Measurements from ENCODE around the gene CPXM2. TPM values are rescaled to one million over a fixed set of nuclear protein-coding genes. Genes with fewer than 3 reads are reported as not detected.

The CPXM2 gene
- total RNA-seq, 2 experiments from 2014 or later = not detected

DNA sequence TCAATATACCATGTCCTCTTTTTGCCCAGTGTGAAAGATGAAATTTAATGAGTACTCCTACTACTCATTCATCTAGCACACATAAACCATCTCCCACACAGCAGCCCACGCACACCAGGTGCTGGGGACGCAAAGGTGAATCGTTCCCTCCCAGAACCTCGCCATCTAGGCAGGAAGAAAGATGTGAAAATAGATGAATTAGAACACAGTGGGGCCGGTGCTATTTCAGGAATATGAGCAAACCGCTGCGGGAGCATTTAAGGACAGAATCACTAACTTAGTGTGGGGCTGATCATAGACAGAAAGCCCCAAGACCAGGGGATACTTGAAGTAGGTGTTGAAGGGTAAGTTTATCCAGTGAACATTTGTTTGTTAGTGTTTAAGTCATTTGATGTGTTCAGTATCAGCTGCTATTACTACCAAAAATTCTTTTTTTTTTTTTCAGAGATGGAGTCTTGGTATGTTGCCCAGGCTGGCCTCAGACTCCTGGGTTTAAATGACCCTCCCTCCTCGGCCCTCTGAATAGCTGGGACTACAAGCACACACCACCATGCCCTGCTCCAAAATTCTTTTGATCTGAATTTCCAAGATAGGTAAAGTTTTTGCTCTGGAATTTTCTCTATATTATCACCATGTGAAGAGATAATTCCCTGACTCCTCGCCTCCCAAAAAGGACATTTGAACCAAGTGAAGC lies 48.8 kb downstream of the CPXM2 start:
- no peak overlapping the region for H3K4me3 Mint-ChIP-seq
- no peak overlapping the region for H3K27ac ChIP-seq (ENCODE audit: low read depth in 1 of 2, low read length in 2 of 2)
- intact Hi-C loops (cut with DNase I, micrococcal nuclease) = no loop called here
- H3K9me3 ChIP-seq (ENCODE audit: control insufficient read depth in 1 of 2, insufficient read depth in 1 of 2, low read length in 2 of 2) = no peaks in the 10 kb centered on the region
- DNase-seq (no peak), ATAC-seq (ENCODE audit: poor library complexity) (no peak)
- H3K36me3 Mint-ChIP-seq (ENCODE audit: low read depth) = no peaks in the 10 kb centered on the region
- CTCF ChIA-PET = no interaction called here
- H3K27me3 Mint-ChIP-seq = peaks cover 13% of the 10 kb centered on the region
- peaks cover 3% of the 10 kb centered on the region for H3K9me3 Mint-ChIP-seq
- no peaks in the 10 kb centered on the region for H3K4me1 ChIP-seq (ENCODE audit: insufficient read depth, low read length)
- H3K4me3 ChIP-seq (ENCODE audit: low read length) = no peak overlapping the region
- H3K36me3 ChIP-seq (ENCODE audit: insufficient read depth, low read length) = no peaks in the 10 kb centered on the region
- POLR2A ChIA-PET = no interaction called here
- TF ChIP-seq, protein P1, sequence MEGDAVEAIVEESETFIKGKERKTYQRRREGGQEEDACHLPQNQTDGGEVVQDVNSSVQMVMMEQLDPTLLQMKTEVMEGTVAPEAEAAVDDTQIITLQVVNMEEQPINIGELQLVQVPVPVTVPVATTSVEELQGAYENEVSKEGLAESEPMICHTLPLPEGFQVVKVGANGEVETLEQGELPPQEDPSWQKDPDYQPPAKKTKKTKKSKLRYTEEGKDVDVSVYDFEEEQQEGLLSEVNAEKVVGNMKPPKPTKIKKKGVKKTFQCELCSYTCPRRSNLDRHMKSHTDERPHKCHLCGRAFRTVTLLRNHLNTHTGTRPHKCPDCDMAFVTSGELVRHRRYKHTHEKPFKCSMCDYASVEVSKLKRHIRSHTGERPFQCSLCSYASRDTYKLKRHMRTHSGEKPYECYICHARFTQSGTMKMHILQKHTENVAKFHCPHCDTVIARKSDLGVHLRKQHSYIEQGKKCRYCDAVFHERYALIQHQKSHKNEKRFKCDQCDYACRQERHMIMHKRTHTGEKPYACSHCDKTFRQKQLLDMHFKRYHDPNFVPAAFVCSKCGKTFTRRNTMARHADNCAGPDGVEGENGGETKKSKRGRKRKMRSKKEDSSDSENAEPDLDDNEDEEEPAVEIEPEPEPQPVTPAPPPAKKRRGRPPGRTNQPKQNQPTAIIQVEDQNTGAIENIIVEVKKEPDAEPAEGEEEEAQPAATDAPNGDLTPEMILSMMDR (IDR thresholded peaks at IDR 0.05) = no peak
- no peaks in the 10 kb centered on the region for H3K27me3 ChIP-seq (ENCODE audit: control insufficient read depth in 1 of 2, insufficient read depth in 2 of 2, low read length in 2 of 2)
- no peak overlapping the region for H3K27ac Mint-ChIP-seq
- no peaks in the 10 kb centered on the region for H3K4me1 Mint-ChIP-seq (ENCODE audit: low read depth)

GRCh38 chr10:123841560-123841959 lies 50.0 kb downstream of the CPXM2 start:
- Histone ChIP-seq H3K4me1 (ENCODE audit: insufficient read depth, low read length) (no peaks in the 10 kb centered on the region), H3K27me3 (ENCODE audit: control insufficient read depth in 1 of 2, insufficient read depth in 2 of 2, low read length in 2 of 2) (no peaks in the 10 kb centered on the region), H3K4me3 (ENCODE audit: low read length) (no peak overlapping the region), H3K9me3 (ENCODE audit: control insufficient read depth in 1 of 2, insufficient read depth in 1 of 2, low read length in 2 of 2) (no peaks in the 10 kb centered on the region), H3K27ac (ENCODE audit: low read depth in 1 of 2, low read length in 2 of 2) (no peak overlapping the region), H3K36me3 (ENCODE audit: insufficient read depth, low read length) (no peaks in the 10 kb centered on the region)
- Mint-ChIP-seq H3K9me3 (peaks cover 3% of the 10 kb centered on the region), H3K36me3 (ENCODE audit: low read depth) (no peaks in the 10 kb centered on the region), H3K27ac (no peak overlapping the region), H3K4me1 (ENCODE audit: low read depth) (no peaks in the 10 kb centered on the region), H3K27me3 (peaks cover 18% of the 10 kb centered on the region), H3K4me3 (no peak overlapping the region)
- TF ChIP-seq, protein P1 (IDR thresholded peaks at IDR 0.05) = no peak
- DNase-seq = no peak
- ChIA-PET CTCF (no interaction called here), POLR2A (no interaction called here)
- intact Hi-C loops (cut with DNase I, micrococcal nuclease) = no loop called here
- ATAC-seq (ENCODE audit: poor library complexity) = no peak

GRCh38 chr10:123841115-123841514 lies 50.5 kb downstream of the CPXM2 start:
- no peaks in the 10 kb centered on the region for H3K4me1 ChIP-seq (ENCODE audit: insufficient read depth, low read length)
- no peaks in the 10 kb centered on the region for H3K9me3 ChIP-seq (ENCODE audit: control insufficient read depth in 1 of 2, insufficient read depth in 1 of 2, low read length in 2 of 2)
- Mint-ChIP-seq H3K36me3 (ENCODE audit: low read depth) (no peaks in the 10 kb centered on the region), H3K27me3 (peaks cover 22% of the 10 kb centered on the region), H3K27ac (no peak overlapping the region), H3K4me1 (ENCODE audit: low read depth) (no peaks in the 10 kb centered on the region), H3K9me3 (peaks cover 3% of the 10 kb centered on the region), H3K4me3 (no peak overlapping the region)
- DNase-seq = no peak
- no peaks in the 10 kb centered on the region for H3K27me3 ChIP-seq (ENCODE audit: control insufficient read depth in 1 of 2, insufficient read depth in 2 of 2, low read length in 2 of 2)
- POLR2A ChIA-PET = no interaction called here
- intact Hi-C loops (cut with DNase I, micrococcal nuclease) = no loop called here
- CTCF ChIA-PET = no interaction called here
- H3K4me3 ChIP-seq (ENCODE audit: low read length) = no peak overlapping the region
- TF ChIP-seq, protein P1 (IDR thresholded peaks at IDR 0.05) = no peak
- no peak overlapping the region for H3K27ac ChIP-seq (ENCODE audit: low read depth in 1 of 2, low read length in 2 of 2)
- H3K36me3 ChIP-seq (ENCODE audit: insufficient read depth, low read length) = no peaks in the 10 kb centered on the region
- no peak for ATAC-seq (ENCODE audit: poor library complexity)

Measured in CD4-positive, alpha-beta T cell (primary cell).